HPDE6-E6E7 (cell line): ENCODE results near the gene ATP11A.
A peak's percentile ranks its signal among the peaks of the same experiment; 100 is the strongest.

ENCODE experiments used
- DNase-seq: peaks from one replicate; pipeline ENCODE4 v3.0.0; 2011; ENCODE audit warnings: missing footprints; ENCODE audit errors: extremely low spot score

The ATP11A gene

GRCh38 chr13:112723771-112724170 lies 33.9 kb downstream of the ATP11A start:
- no peak for DNase-seq

DNA sequence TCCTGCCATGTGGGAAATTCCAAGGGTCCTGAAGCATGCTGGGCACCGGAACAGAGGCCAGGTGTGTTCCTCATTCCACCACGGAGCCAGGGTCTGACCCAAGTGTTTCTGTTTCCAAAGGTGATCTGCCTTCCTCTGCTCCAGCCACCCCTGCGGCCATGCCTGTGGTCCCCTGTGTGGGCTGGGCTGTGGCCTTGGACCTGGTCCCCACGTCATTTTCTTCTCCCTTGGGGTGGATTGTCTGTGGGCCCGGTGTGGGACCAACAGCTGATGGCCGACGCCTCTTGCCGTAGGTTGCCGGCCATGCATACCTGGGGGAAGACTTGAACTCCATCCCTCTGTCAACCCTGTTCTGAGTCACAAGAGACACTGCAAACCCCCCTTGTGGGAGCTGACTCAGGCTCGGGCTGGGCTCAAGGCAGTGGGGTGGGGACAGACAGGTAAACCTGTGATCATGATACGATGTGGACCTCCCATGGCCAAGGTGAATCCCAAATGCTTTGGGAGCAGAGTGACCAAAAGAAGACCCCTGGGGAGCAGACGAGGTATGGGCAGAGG lies 35.0 kb downstream of the ATP11A start:
- peak; percentile 53 for DNase-seq

- DNase-seq, result no peak
These were observed 35.6 kb downstream of the ATP11A start for GRCh38 chr13:112725346-112726015.

- no peak for DNase-seq
These were observed 36.4 kb downstream of the ATP11A start for GRCh38 chr13:112726016-112726767.

GRCh38 chr13:112727581-112727980 lies 37.7 kb downstream of the ATP11A start:
- no peak for DNase-seq

DNA sequence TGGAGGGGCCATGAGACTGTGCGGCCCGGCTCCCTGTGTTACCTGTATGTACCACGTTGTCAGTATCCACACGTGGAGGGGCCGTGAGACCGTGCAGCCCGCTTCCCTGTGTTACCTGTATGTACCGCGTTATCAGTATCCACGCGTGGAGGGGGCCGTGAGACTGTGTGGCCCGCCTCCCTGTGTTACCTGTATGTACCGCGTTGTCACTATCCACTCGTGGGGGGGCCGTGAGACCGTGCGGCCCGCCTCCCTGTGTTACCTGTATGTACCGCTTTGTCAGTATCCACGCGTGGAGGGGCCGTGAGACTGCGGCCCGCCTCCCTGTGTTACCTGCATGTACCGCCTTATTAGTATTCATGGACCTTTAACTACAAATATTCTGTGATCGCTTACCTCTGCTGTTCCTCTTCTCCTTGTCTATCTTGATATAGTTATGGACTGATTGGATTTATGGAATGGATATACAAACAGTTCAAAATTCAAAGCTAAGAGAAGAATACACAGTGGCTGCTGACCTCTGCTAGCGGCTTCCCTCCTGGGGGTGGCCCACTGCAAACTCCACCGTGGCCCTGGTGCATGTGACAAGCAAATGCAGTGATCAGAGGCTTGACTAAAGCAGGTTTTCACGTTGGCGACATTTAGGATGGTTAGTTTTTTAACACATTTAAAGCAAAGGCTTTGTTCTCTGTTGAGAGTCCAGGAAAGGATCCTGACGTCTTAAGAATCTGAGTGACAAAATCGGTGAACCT lies 38.7 kb downstream of the ATP11A start:
- no peak for DNase-seq

GRCh38 chr13:112729408-112729807 lies 39.6 kb downstream of the ATP11A start:
- DNase-seq, result no peak

DNA sequence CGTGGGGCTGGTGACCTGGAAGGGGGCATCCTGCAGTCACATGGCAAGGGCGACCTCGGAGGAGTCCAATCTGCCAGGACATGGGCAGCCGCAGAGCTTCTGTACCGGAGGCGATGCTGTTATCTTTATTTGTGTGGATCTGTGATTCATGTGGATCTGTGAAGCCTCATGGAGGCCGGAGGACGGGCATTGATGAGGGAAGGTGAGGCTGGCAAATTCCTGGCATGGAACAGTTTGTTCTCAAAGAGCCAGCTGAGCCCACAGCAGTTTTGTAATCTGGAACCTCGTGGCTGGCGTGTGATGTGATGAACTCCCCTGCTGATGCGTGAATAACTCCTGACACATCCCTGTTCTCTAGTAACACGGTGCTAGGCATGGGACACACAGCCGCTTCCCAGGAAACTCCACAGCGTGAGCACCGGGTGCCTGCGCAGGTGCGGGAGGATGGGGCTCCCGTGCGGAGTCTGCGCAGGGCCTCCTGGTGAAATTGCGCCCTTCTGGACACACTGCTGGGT lies 40.4 kb downstream of the ATP11A start:
- no peak for DNase-seq

DNA sequence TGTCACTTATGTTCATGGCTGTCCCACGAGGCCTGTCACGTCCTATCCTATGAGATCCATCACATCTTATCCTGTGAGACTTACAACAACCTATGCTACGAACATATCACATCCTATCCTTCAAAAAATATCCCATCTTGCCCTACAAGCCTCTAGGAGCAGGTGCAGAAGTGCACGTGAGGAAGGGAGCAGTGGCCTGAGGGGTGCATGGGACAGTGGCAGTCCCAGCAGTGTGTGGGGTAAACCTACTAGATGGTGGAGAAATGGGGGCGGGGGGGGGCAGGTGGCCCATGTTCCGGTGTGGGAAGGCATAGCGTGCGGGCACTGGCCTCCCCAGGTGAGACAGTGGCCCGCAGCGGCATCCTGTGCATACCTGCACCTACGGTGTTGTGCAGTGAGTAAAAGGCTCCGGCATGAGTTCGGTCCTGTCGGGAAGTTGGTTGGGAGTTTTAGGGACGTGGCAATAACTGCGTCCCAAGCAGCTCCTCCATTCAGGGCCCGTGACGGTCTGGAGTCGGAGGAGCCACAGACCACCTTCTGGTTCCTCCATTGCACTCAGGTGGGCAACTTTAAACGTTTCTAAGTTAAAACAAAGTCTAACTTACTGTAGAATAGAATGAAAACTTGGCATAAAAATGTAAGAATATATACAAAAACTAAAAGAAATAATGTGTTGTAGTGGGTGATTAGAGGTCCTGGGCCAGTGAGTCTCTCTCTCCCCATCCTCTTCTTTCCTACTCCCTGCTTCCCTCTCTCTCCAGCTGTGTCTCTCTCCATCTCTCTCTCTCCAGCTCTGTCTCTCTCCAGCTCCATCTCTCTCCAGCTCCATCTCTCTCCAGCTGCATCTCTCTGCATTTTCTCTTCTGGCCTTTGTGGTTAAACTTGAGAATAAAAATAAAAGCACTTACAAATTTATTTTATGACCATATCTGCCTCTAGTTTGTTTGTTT lies 42.1 kb downstream of the ATP11A start:
- DNase-seq, result no peak

GRCh38 chr13:112732679-112733078 lies 42.8 kb downstream of the ATP11A start:
- DNase-seq, result no peak

- DNase-seq, result no peak
These were observed 43.3 kb downstream of the ATP11A start for GRCh38 chr13:112733112-112733511.

- DNase-seq, result no peak
These were observed 44.0 kb downstream of the ATP11A start for GRCh38 chr13:112733661-112734379.

GRCh38 chr13:112734696-112735547 lies 45.1 kb downstream of the ATP11A start:
- DNase-seq, result no peak

GRCh38 chr13:112735791-112736190 lies 46.0 kb downstream of the ATP11A start:
- no peak for DNase-seq

DNA sequence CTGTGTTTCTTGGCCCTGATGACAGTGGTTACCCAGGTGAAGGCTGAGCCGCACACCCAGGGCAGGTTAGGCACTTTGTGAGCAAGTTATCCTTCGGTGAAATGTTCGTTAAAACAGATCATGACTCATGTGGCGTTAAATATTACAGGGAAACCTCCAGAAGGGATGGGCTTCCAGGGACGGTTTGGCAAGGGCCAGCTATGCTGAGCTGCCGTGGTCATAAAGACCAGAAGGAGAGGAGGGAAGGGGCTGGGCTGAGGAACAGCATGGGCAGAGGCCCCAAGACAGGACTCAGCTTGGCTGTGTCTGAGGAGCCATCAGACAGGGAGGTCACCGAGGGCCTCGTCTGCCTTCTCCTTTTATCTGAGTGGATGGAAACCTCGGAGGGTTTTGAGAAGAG lies 47.5 kb downstream of the ATP11A start:
- DNase-seq, result no peak

GRCh38 chr13:112738606-112739005 lies 48.8 kb downstream of the ATP11A start:
- DNase-seq, result no peak

DNA sequence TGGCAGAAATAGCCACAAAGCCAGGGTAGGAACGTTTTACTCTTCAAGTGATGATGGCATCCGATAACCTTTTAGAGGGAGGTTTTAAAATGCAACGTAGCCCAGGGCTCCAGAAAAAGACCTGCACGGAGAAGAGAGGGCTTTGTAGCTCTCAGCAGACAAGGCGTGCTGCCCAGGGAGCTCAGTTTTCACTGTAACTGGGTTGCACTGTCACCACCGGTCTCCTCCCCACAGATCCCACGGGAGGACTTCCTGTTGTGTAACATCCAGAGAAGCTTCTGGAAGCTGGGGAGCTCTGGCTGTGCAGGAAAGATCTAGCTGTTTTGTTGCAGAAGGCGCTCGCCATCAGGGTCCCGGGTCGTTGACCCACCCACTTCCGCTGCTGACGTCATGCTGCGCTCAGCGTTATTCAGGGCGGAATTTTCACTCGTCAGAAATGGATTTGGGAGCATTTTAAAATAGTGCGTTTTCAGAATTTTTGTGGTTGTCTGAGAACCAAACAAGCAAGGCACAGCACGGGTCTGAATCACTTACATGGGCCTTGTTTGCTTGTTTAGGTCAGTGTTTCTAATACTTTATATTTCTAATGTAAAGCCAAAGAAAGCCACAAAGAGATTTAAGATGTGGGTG lies 50.8 kb downstream of the ATP11A start:
- DNase-seq, result no peak

DNA sequence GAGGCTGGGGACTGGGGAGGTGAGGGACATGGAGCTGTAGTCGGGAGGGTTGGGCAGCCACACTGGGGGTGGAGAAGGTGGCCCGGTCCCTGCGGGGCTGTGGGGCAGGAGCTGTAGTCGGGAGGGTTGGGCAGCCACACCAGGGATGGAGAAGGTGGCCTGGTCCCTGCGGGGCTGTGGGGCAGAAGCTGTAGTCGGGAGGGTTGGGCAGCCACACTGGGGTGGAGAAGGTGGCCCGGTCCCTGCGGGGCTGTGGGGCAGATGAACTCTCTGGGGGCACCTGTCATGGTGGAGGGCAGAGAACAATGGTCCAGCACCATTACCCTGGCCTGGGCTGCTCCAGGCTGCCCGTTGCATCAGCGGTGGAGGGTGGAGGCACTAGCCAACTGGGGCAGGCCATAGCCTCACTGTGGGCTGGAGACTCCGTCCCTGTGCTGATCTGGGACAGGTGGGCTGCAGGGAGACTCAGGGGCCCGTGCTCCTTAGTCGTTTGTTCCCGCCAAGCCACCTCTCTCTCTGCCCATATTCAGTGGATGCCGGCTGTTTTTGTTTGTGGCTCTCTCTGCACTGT lies 51.4 kb downstream of the ATP11A start:
- DNase-seq, result no peak
